OCI-LY3 (cell line): ENCODE measurements around the gene IRF2.

Source experiments
- CTCF ChIP-seq: fragments of 200-600, 300-600 bp; sonication (generic); IDR thresholded peaks from 2 replicates; pipeline ENCODE4 v1.5.1; 2014; ENCODE audit warnings: antibody characterized with exemption, low read length, low read depth
- EZH2phosphoT487 ChIP-seq: fragments of 200-600 bp; shearing (Covaris generic); IDR thresholded peaks from 2 replicates; pipeline ENCODE4 v1.6.1; 2018; ENCODE audit warnings: antibody characterized with exemption, mixed run types, low read depth

GRCh38 chr4:184343502-184344177, 130.7 kb downstream of the IRF2 start:
- no peak for TF ChIP-seq CTCF
- TF ChIP-seq EZH2phosphoT487 = no peak
